Spleen (tissue), 11 donors: ENCODE data around the gene LSM11. TPM values are rescaled to one million over a fixed set of nuclear protein-coding genes. Genes with fewer than 3 reads are reported as not detected.

Experiments used
- DNase-seq: peaks from one replicate; pipeline ENCODE4 v3.0.0-alpha.2; 2020
- H3K27ac ChIP-seq, 8 donors: fragments of 200-600 bp; sonication (generic) in 7 of 8; 1 replicate in 4 of 8; 2 replicates in 4 of 8; pipeline versions ENCODE4 v1.5.0 to v1.8.0; 2016 to 2021; ENCODE audit warnings: inconsistent platforms in 4 of 8, mild to moderate bottlenecking in 4 of 8, moderate library complexity in 1 of 8
- H3K27me3 ChIP-seq, 7 donors: fragments of 200-600 bp; sonication (generic) in 6 of 7; replicated peaks in 1 of 7; 1 replicate in 4 of 7; 2 replicates in 3 of 7; pipeline versions ENCODE4 v1.5.0 to v1.8.0; 2016 to 2021; ENCODE audit warnings: inconsistent platforms in 3 of 7, mild to moderate bottlenecking in 1 of 7
- H3K36me3 ChIP-seq, 6 donors: fragments of 200-600 bp; sonication (generic) in 5 of 6; 1 replicate in 4 of 6; 2 replicates in 2 of 6; pipeline versions ENCODE4 v1.5.0 to v1.8.0; 2016 to 2021; ENCODE audit warnings: inconsistent platforms in 2 of 6
- H3K4me1 ChIP-seq, 6 donors: fragments of 200-600 bp; sonication (generic) in 5 of 6; 1 replicate in 3 of 6; 2 replicates in 3 of 6; pipeline versions ENCODE4 v1.5.0 to v1.8.0; 2016 to 2021; ENCODE audit warnings: inconsistent platforms in 3 of 6
- H3K4me3 ChIP-seq, 8 donors: fragments of 200-600 bp; sonication (generic) in 7 of 8; 1 replicate in 4 of 8; 2 replicates in 4 of 8; pipeline versions ENCODE4 v1.5.0 to v1.8.0; 2016 to 2021; ENCODE audit warnings: inconsistent platforms in 4 of 8, mild to moderate bottlenecking in 4 of 8, moderate library complexity in 2 of 8
- H3K9me3 ChIP-seq, 8 donors: fragments of 200-600 bp; sonication (generic) in 7 of 8; 1 replicate in 4 of 8; 2 replicates in 4 of 8; pipeline versions ENCODE4 v1.5.0 to v1.8.0; 2016 to 2021; ENCODE audit warnings: inconsistent platforms in 4 of 8
- CTCF ChIP-seq, 11 experiments: fragments of 200-600 bp in 7 of 11; fragments of 450-650 bp in 4 of 11; sonication (generic) in 4 of 11; IDR thresholded peaks in 8 of 11; conservative IDR thresholded peaks in 3 of 11; 1 replicate in 7 of 11; 2 replicates in 4 of 11; pipeline versions ENCODE4 v1.4.0 to v1.8.0; 2016 to 2021; ENCODE audit warnings: antibody characterized with exemption in 11 of 11, inconsistent platforms in 4 of 11, mild to moderate bottlenecking in 1 of 11
- POLR2A ChIP-seq, 3 donors: fragments of 450-650 bp; IDR thresholded peaks; one replicate each; pipeline ENCODE4 v1.5.1; 2017; ENCODE audit warnings: antibody characterized with exemption in 3 of 3, mild to moderate bottlenecking in 1 of 3
- POLR2AphosphoS5 ChIP-seq, 3 donors: sonication (generic); formaldehyde crosslinking; IDR thresholded peaks; one replicate each; pipeline ENCODE4 v1.5.1; 2017; ENCODE audit warnings: antibody characterized with exemption in 3 of 3
- WGBS, 5 donors: extraction: QIAGEN DNeasy Blood & Tissue Kit in 3 of 5; methylation state at CpG; one replicate each; pipeline versions ENCODE4 v1.1.5 to v1.1.7; 2013 to 2018; 5-methylcytosine and 5-hydroxymethylcytosine counted together
- intact Hi-C: fragments of 100-400 bp; cut with DNase I; formaldehyde crosslinking; loops from one replicate; pipeline ENCODE4 v1.15.0; 2023; ENCODE audit warnings: low total_unique reads
- polyA plus RNA-seq, 3 donors: library from polyadenylated mRNA; stranded (reverse); fragments of 200-250 nt; gene quantifications; one replicate each; pipeline ENCODE4 v1.2.1, GENCODE V29; 2013
- total RNA-seq, 7 donors: library from RNA; depleted of rRNA in 3 of 7; stranded (reverse); fragments of >200 nt in 3 of 7; fragmentation: NEBNext Ultra II Directional in 4 of 7; extraction: Animal tissue kit (Norgen Biotek cat#: 25700) in 4 of 7; gene quantifications; one replicate each; pipeline versions ENCODE4 v1.1.0 to v1.2.1, GENCODE V29; 2016 to 2021
- donor health status: healthy with polysubstance abuse.
- donor health status: DM: no; HTN: no; CAD: no; lungs with moderate emphysema.
- donor health status: DM: no; HTN: no; CAD: no.
- donor health status: Bipolar disorder and iron deficiency.
- donor health status: healthy.
- donor health status: DM: no; HTN: no; CAD: no.
- donor health status: DM: yes; HTN: yes; CAD: no.

Gene LSM11
- total and polyA plus RNA-seq, 10 donors: 1.2 to 4.6 (median 3.2) TPM

DNA sequence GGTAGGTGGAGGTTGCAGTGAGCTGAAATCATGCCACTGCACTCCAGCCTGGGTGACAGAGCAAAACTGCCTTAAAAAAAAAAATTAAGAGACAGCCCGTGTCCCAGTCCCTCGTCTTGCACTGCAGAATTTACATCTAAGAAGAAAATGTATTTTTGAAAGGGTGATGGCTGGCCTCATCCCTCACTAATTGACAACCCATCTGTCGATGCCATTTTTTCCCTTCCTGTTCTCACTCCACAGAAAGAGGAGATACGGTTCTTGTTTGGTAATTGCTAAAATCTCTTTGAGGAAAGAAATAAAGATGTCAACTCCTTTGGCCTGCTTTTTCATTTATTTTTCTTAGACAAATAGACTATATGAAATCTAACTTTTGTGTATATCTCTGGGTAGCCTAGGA, 2.4 kb upstream of the LSM11 start:
- Histone ChIP-seq H3K4me1 (peaks cover 3 to 26% (median 19%) of the 10 kb centered on the region in 6 donors), H3K9me3 (no peaks in the 10 kb centered on the region), H3K27me3 (no peaks in the 10 kb centered on the region), H3K4me3 (no peak overlapping the region), H3K27ac (no peak overlapping the region), H3K36me3 (peaks cover 0 to 42% (median 20%) of the 10 kb centered on the region in 6 donors)
- intact Hi-C loops: loop anchor here (5.0 kb wide), 1 partner anchor 309 kb away; no protein-coding TSS in a partner anchor
- TF ChIP-seq CTCF (IDR thresholded peaks at IDR 0.05 in 8 of 11, conservative IDR thresholded peaks at IDR 0.05 in 3 of 11): no peak
- no peak for TF ChIP-seq POLR2A (IDR thresholded peaks at IDR 0.05)
- TF ChIP-seq POLR2AphosphoS5 (IDR thresholded peaks at IDR 0.05): no peak
- 76 to 88% (median 86%) methylated on average over 4 of the region's 4 CpGs for WGBS, 5 donors
- no peak for DNase-seq

GRCh38 chr5:157744051-157745011, 819 bp downstream of the LSM11 start:
- Histone ChIP-seq H3K9me3 (no peaks in the 10 kb centered on the region), H3K4me3 (peak overlapping the region; percentile 51 to 88 (median 72)), H3K27ac (peak overlapping the region in 5 of 8 donors; percentile 61 to 85 (median 76)), H3K4me1 (peaks cover 3 to 26% (median 19%) of the 10 kb centered on the region in 6 donors), H3K36me3 (peaks cover 0 to 10% (median 1%) of the 10 kb centered on the region in 6 donors), H3K27me3 (no peaks in the 10 kb centered on the region)
- intact Hi-C loops: loop anchor here (5.0 kb wide), 1 partner anchor 312 kb away; no protein-coding TSS in a partner anchor
- DNase-seq: peak; percentile 90
- 6 to 11% (median 6%) methylated on average over 33 to 56 of the region's 56 CpGs for WGBS, 5 donors
- no peak for TF ChIP-seq POLR2A (IDR thresholded peaks at IDR 0.05)
- TF ChIP-seq POLR2AphosphoS5 (IDR thresholded peaks at IDR 0.05): no peak
- TF ChIP-seq CTCF (IDR thresholded peaks at IDR 0.05 in 8 of 11, conservative IDR thresholded peaks at IDR 0.05 in 3 of 11): no peak

DNA sequence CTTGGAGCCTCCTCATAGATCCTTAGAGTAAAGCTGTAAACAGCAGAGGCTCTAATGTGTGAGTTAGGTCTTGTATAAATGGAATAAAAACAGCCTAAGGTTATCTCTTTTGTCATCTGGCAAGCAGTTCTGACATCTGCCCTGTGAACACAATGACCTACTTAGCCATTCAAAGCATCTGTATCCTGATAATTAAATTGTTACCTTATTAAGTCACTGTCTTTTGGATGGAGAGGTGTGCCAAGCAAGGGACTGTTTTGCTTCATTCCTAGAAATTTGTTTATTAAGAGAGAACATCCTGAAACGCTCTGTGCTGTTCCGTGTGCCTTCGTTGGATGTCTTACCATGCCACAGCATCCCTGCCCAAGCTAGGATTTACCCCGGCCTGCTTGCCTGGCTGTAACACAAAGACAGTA, 1.5 kb downstream of the LSM11 start:
- Histone ChIP-seq H3K9me3 (no peaks in the 10 kb centered on the region), H3K4me1 (peaks cover 3 to 26% (median 19%) of the 10 kb centered on the region in 6 donors), H3K36me3 (peaks cover 0 to 2% (median 0%) of the 10 kb centered on the region in 6 donors), H3K27ac (no peak overlapping the region), H3K27me3 (no peaks in the 10 kb centered on the region), H3K4me3 (peak overlapping the region in 3 of 8 donors; percentile 69 to 88 (median 76))
- 75 to 91% (median 81%) methylated on average over 4 of the region's 4 CpGs for WGBS, 5 donors
- no peak for TF ChIP-seq CTCF (IDR thresholded peaks at IDR 0.05 in 8 of 11, conservative IDR thresholded peaks at IDR 0.05 in 3 of 11)
- no peak for TF ChIP-seq POLR2AphosphoS5 (IDR thresholded peaks at IDR 0.05)
- no peak for TF ChIP-seq POLR2A (IDR thresholded peaks at IDR 0.05)
- no peak for DNase-seq
- intact Hi-C loops: no loop called here
